GOT3 (cell line): ENCODE results near the gene DRC7.
"Not testable (repeated sequence)": the region's sequence is repeated elsewhere in the genome, so short reads cannot be mapped to it uniquely, and the experiment has no call there.

Experiments used
- DNase-seq: peaks from one replicate; lab custom pipeline; 2025; ENCODE audit warnings: mixed read lengths; lab: John Stamatoyannopoulos, UW

Gene DRC7

DNA sequence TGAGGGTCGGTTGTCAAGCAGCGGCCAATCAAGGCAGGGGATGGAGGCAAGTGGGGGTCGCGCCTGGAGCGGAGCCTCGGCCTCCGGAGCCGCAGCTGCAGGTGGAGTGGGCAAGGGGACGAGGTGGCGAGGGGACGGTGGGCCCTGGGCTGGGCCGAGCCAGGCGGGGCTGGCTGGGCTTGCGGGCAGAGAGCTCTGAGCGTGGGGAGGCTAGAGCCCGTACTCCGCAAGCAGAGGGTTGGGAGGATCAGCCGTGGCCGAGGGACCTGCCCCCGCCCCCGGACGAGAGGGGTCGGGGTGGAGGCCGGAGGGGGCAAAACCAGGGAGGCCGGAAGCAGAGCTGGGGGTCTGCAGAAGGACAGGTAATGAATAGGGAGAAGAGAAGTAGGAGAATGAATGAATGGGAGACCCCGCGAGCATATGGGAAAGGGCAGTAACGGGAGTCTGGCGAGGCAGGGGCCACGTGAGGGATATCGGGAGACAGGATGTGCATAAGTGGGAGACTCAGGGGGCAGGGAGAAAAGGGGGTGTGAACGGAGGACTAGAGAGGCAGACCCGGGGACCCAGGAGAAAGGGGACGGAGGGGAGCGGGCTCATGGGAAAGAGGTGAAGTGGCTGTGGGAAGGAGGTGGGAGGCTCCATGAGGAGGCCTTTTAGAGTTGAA lies 41.3 kb downstream of the DRC7 start, which contains the start of gene KATNB1:
TSS of gene KATNB1 (plus strand) at position 16 of the 664 bp plus-strand sequence. CDS start 1,474 bp downstream, outside the sequence.
- no peak for DNase-seq

DNA sequence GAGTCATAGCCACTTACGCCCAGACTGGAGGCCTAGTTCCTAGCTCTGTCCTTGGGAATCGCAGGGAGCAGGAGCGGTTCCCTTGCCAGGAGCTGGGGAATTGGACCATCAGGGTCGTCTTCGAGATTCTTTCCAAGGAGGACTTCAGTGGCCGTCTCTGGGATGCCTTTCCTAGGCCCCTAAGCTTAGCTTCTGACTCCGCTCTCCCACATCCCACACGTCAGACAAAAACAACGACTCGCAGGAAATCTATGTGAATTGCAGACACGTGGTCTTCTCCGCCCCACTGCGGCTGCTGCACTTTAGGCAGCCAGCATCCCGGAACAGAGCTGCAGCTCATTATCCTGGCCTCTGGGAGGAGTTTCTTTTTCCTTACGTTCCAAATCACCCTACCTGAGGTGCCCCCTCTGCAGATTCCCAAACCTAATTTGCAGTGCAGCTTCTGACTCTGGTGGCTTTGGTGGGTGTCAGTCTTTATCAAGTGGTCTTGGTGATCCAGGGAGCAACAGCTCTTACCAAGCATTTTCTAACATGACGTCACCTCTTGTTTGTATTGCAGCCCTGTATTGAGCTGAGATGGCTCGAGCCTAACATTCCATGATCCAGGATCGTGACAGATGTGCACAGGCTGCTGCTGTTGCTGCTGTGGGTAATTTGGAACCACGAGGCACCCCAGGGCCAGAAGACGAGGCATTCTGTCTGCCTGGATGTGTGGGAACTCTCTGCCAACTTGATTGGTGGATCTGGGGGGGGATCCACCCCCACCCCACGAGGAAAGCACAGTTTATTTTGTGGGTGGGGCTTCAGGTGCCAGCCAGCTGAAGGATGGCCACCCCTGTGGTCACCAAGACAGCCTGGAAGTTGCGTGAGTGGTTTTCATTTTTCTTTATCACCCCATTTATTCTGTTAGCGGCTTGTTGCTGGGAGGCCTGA lies 42.1 kb downstream of the DRC7 start:
- no peak for DNase-seq

DNA sequence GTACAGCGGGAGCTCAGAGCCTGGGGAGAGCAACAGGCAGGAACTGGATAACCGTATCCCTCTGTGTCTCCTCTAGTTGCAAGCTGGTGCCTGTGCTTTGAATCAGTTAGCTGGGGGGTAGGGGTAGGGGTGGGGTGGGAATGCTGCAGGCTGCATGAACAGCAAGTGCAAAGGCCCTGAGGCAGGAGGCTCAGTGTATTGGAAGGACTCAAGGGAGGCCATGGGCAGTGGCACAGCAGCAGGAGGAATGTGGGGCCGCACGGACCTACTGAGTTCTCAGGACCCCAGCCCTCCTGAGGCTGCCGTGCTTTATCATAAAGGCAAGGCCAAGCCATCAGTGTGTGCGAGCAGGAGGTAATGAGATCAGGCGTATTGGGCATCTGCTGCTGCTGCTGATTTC lies 44.2 kb downstream of the DRC7 start:
- no peak for DNase-seq

DNA sequence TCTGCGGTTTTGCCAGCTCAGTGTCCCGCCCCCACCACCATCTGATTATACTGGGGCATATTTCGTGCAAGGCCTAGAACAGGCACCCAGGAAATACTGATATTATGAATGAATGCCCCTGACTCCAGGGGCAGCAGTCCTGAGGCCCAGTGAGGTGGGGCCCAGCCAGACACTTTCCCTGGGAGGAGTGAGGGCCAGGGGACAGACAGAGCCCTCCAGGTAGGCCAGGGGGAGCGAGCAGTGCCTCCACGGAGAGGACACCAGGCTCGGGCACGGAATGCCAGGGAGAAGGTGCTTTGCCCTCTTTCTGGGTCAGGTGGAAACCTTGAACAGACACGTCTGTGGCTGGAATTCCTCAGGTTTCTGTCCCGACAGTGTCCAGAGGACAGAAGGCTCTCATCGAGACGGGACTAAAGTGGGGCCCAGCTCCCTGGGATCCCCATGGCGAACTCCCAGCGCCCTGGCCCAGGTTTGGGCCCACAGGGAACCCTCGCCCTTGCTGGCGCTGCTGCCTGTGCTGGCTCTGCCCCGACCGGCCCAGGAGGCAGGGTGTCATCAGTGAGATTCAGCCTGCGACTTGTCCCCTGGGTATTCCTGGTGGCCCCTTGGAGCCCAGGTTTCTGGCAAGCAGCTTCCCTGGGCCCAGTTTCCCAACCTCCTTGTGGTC lies 45.3 kb downstream of the DRC7 start:
- DNase-seq, result no peak

DNA sequence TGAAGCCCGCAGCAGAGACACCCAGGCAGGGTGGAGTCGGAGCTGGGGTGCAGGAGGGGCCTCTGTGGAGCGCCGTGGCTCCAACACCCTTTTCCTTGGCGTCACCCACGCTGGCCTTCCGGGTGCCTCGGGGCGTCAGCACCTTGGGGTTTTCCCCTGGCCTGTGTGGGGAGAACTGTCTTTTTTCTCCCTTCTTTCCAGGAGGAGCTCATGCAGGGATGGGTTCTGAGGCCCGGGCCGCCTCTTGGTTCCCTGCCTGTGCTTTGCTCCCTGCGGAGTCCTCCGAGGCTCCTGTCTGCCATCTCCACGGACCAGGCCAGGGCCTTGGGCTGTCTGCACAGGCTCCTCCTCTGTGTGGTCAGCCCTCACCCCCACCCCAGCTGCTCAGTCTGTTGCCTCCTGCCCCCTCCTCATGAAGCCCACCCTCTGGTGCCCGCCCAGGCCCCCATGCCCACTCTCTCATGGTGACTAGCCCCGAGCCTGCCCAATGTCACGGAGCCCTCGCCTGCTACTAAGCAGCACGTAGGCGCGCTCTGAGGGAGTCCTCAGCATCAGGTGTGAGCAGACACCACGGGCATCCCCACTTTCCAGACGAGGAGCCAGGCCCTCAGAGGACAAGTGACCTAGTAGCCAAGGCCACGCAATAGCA lies 45.9 kb downstream of the DRC7 start:
- no peak for DNase-seq

DNA sequence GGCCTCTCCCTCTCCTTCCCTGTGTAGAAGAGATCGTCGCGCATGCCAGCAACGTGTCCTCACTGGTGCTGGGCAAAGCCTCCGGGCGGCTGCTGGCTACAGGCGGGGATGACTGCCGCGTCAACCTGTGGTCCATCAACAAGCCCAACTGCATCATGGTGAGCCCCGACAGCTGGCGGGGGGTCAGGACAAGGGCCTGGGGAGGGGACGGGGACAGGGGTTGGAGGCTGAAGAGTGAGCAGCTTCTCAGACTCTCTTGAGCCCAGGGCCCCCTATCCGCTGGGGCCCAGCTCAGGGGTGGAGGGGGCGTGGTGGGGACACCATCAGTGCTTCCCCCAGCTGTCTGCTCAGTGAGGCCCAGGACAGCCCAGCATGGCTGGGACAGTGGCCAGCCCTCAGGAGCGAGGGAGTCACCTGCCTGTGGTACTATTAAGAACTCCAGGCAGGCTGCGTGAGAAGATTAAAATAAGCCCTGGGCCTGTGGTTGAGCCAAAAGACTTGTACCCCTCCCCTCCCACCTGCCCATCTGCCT lies 47.1 kb downstream of the DRC7 start:
- DNase-seq, result no peak

DNA sequence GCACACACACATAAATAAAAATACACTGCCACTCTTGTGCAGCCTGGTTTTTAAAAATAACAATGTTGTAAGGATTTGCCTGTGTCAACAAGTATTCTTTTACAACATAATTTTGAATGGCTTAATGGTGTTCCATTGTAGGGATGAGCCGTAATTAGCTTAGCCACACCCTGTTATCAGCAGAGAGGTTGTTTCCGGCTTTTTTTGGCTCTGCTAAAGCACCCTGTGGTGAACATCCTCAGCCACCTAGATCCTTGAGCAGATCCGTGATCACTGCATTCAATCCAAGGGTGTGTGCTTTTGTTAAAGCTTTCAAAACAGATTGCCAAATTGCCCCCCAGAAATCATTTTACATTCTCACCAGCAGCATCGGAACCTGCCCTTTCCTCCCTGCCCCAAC lies 47.9 kb downstream of the DRC7 start:
- no peak for DNase-seq

DNA sequence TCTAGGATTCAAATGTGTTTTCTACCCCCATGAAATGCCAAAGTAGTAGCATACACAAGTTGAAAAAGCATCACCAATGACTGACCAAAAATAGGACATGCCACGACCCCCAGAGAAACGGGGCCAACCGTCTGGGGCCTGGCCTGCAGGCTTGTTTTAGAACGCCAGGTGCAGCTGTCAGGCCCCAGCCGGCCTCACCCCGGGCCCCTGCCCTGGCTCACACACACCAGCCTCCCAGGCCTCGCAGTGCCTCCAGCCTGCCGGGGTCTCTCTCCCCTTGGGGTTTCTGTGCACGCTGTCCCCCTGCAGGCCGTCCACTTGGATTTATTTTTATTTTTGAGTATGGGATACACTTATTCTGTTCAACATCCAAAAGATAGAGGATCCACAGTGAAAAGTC lies 48.9 kb downstream of the DRC7 start:
- DNase-seq, result no peak

DNA sequence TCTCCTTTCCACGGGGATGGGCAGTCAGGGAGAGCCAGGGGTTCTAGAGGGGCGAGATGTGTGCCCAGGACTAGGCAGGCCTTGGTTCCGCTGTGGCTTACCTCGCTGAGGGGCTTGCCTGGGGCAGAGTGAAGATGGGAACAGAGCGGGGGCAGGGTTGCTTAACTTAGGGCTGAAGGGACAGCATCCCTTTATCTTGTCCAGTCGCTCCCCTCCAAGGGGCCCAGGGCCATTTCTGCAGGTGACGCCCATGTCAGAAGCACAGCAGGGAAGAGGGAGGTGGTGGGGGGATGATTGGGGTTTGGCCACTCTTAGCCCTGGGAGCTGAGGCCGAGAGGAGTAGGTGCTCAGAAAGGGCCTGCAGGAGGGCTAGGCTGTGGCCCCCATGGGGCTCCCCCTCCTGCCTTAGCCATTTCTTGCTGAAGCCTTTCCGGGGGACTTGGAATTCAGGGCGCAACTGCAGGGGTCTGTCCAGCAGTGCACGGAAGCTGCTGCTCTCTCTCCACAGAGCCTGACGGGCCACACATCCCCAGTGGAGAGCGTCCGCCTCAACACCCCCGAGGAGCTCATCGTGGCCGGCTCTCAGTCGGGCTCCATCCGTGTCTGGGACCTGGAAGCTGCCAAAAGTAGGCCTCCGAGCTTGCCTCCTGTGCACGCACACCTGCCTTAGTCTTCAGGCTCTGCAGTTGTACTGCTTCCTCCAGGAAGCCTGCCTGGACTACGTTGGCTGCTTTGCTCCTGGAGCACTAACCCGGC lies 49.5 kb downstream of the DRC7 start:
- no peak for DNase-seq

DNA sequence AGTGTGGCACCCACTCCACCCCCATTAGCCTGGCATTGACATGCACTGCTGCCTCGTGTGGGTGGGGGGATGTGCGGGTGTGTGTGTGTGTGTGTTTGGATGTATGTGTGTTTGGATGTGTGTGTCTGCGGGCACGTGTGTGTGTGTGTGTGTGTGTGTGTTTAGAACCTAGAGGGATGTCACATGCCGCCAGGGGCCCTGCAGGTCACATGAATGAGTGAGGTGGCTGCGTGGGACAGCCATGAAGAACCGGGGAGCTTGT lies 50.0 kb downstream of the DRC7 start:
- no peak for DNase-seq

DNA sequence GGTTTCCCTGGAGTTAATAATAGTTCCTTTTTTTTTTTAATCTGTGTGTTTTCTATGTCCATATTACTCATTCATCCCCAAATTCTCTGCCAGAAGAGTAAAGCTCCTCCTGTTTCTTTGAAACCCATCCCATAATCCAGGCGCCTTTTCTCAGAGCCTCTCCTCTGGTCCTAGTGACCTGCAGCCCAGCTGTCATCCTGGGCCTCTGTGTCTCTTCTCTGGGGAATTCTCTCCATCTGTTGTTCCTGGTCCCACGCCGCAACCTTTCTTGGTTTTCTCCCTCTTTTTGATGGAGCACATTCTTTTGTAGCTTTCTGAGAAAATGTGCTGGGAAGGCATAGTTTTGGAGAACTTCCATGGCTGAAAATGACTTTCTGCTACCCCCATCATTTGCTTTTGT lies 51.2 kb downstream of the DRC7 start:
- DNase-seq, result no peak

DNA sequence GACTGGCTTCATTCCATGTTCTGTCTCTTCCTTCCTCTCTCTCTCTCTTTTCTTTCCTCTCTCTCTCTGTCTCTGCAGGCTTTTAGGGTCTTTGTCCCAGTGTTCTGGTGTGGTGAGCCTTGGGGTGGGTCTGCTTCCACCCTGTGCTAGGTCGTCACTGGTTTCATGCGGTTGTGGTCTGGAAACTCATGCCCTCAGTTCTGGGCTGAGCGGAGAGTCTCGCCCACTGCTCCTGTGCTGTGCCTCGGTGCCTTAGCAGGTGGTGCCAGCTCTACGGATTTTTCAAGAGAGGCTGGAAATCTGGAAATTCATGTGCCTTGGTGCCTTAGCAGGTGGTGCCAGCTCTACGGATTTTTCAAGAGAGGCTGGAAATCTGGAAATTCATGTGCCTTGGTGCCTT lies 51.7 kb downstream of the DRC7 start:
- DNase-seq, result not testable (repeated sequence)

DNA sequence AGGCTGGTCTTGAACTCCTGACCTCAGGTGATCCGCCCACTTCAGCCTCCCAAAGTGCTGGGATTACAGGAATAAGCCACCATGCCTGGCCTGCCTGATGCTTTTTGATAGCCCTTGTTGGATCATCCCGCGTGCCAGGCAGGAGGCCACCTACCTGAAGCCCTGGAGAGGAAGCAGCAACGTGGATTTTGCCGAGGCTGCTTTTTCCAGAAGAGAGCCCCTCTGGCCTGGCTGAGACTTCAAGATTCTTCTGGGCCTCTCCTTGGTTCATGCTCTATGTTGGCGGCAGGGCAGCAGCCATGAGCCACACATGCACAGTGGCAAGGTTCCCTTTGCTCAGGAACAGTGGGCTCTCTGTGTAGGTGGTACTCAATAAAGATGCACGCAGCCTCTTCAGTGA lies 52.5 kb downstream of the DRC7 start:
- no peak for DNase-seq

DNA sequence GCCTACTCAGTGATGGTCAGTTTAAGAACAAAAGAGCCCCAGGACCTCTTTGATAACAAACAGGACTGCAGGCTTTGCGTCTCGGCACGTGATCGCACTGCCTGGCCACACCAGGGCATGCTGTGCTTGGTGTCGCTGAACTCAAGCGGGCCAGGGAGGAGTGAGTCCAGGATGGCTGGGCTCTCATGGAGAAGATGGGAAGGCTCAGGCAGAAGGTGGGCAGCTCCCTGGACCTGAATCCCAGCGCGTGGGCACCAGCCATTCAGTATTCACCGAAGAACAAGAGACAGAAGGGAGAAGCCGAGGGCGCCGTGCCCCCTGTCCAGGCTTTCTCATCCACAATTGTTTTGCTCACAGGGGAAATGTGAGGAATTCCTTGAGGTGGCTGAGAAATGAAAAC lies 52.9 kb downstream of the DRC7 start:
- DNase-seq, result no peak

DNA sequence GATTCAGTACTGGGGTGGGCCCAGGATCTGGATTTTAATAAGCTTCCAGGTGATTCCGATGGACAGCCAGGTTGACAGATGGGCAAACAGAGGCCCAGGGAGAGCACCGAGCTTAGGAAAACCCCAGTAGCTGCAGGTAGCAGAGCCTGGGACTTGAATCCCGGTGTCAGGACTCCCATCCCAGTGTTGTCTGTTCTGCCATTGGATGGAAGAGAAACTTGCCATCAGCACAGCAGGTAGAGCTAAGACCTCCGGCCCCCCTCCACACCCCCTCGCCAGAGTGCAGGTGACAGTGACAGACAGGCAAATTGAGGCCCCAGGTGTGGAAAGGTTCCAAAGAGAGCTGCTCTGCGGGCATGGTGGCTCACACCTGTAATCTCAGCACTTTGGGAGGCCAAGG lies 53.4 kb downstream of the DRC7 start:
- DNase-seq, result no peak

DNA sequence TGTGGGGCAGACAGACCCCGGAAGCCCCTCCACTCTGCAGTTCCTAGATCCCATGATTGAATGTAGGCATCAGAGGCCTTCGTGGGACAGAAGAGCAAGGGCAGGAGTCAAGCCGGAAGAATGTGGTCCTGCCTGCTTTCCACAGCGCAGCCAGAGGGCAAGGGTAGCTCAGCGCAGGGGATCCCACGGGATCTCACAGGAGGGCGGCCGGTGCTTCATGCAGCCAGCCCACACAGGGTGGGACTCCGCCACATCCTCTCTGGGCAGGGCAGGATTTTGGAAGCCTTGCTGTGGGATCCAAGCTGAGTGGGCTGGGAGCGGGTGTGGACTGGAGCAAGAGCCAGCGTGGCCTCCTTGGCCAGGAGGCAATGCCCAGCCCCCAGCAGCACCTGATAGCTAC lies 54.0 kb downstream of the DRC7 start:
- no peak for DNase-seq

DNA sequence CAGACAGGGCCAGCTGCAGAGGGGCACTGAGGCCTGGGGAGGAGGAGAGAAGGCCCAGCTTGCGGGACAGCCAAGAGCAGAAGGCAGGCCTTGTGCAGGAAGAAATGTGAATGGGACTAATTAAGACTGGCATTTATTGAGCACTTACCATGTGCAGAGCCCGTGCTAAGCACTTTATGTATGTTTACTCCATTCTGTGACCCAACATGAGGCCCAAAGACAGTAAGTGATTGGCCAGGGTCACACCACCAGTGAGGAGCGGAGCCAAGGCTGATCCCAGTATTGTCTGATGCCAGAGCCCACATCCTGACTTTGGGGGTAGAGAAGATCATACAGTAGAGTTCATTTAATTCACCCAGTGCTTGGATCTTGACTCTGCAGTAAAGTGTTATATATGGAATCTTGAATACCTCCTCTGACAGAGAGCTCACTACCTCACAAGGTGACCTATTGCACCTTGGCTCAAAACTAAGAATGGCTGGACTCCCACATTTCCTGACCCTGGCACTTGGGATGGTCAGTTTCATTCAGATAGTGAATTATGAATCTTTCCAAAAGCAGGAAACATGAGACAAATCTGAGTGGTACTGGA lies 54.6 kb downstream of the DRC7 start:
- no peak for DNase-seq

DNA sequence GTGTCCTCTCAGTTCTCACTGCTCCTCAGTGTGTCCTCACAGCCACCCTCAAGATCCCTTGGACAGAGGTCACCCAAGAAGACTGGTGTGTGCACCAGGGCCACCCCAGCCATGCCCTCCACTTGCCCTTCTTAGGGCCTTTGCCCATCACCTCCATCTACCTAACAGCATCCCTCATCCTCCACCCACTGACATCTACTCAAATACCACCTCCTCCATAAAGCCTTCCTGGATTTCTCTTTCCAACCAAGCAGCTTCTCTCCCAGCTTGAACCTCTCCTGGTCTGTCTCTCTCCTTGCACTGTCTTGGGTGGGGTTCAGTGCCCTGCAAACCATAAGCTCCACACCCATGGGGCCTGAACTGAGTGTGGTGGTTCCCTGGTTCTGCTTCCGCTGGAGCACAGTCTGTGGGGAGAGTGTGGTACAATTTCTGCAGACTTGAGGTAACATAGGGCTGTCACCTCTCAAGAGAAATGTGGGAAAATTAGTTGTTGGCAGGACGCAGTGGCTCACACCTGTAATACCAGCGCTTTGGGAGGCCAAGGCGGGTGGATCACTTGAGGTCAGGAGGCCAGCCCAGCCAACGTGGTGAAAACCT lies 55.3 kb downstream of the DRC7 start:
- DNase-seq, result no peak

DNA sequence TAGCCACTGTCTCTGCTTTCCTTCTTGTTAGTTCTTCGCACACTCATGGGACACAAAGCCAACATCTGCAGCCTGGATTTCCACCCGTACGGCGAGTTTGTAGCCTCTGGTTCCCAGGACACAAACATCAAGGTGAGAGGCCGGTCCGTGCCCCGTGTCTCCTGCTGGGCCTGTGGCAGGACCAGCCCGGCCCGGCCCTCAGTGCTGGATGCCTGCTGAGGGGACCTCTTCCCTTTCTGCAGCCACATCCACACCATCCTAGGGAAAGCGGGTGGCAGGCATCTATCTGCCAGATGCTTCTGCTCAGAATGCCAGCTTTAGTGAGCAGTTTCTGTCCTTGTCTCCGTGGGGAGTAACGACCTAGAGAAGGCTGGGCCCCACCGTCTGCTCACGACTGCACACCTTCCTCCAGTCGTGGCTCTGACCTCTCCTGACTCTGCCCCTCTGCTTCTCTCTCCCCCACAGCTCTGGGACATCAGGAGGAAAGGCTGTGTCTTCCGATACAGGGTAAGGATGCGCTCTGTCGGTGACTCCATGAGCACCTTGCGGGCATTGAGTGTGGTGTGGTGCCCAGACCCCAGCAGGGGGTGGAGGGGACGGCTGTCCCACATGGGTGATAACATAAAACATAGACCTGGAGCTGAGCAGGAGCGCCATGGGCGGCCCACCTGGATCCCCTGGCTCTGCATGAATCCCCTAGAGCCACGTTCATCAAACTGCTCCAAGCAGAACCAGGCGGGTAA lies 56.4 kb downstream of the DRC7 start:
- DNase-seq, result no peak
